MM.1S (cell line): ENCODE measurements around the gene CARD9.

Experiments used
- CTCF ChIP-seq: fragments of 300-600 bp; sonication (generic); IDR thresholded peaks from 2 replicates; pipeline ENCODE4 v1.5.1; 2016; ENCODE audit warnings: antibody characterized with exemption, low read length, mixed read lengths
- EZH2 ChIP-seq: fragments of 300-600 bp; sonication (generic); optimal IDR thresholded peaks from 2 replicates; pipeline ENCODE3; 2017; ENCODE audit warnings: low read depth, mild to moderate bottlenecking, antibody characterized with exemption, low read length, mixed read lengths

- TF ChIP-seq CTCF: no peak
- no peak for TF ChIP-seq EZH2
Observed at GRCh38 chr9:136421791-136422190, 48.3 kb upstream of the CARD9 start.
